GM23338 (cell line): ENCODE measurements around the gene FUT4. TPM values are rescaled to one million over a fixed set of nuclear protein-coding genes. Genes with fewer than 3 reads are reported as not detected.
A peak's percentile ranks its signal among the peaks of the same experiment; 100 is the strongest.

ENCODE experiments used
- ATAC-seq: fragments of 200-7000 bp; cut with Tn5 transposase; 3 replicates; pipeline ENCODE4 v1.9.1; 2020
- DNase-seq: peaks from one replicate; pipeline ENCODE4 v3.0.0-alpha.2; 2015; ENCODE audit warnings: low spot score
- H2AFZ ChIP-seq: fragments of 200-600 bp; sonication (generic); 2 replicates; pipeline ENCODE4 v1.8.0; 2016; ENCODE audit warnings: antibody characterized with exemption, mild to moderate bottlenecking, moderate library complexity
- H3F3A ChIP-seq: fragments of 200-600 bp; sonication (generic); replicated peaks from 2 replicates; pipeline ENCODE4 v1.8.0; 2017; ENCODE audit warnings: antibody characterized with exemption, mixed run types, low read depth
- H3K27ac ChIP-seq: fragments of 200-600 bp; sonication (generic); 2 replicates; pipeline ENCODE4 v1.6.1; 2016; ENCODE audit warnings: low read depth
- H3K27me3 ChIP-seq: fragments of 200-600 bp; sonication (generic); 2 replicates; pipeline ENCODE4 v1.8.0; 2016; ENCODE audit warnings: mild to moderate bottlenecking, mixed run types, moderate library complexity; ENCODE audit not compliant: insufficient read depth
- H3K36me3 ChIP-seq: fragments of 200-600 bp; sonication (generic); 2 replicates; pipeline ENCODE4 v1.8.0; 2016; ENCODE audit warnings: mild to moderate bottlenecking; ENCODE audit not compliant: insufficient read depth
- H3K4me1 ChIP-seq: fragments of 200-600 bp; sonication (generic); 2 replicates; pipeline ENCODE4 v1.8.0; 2016; ENCODE audit warnings: mild to moderate bottlenecking, moderate library complexity; ENCODE audit not compliant: insufficient read depth
- H3K4me2 ChIP-seq: fragments of 200-600 bp; sonication (generic); 2 replicates; pipeline ENCODE4 v1.7.1; 2017; ENCODE audit warnings: mixed run types
- H3K4me3 ChIP-seq: fragments of 200-600 bp; sonication (generic); 2 replicates; pipeline ENCODE4 v1.6.1; 2016; ENCODE audit warnings: mixed run types
- H3K79me2 ChIP-seq: fragments of 200-600 bp; sonication (generic); replicated peaks from 2 replicates; pipeline ENCODE4 v1.8.0; 2017; ENCODE audit warnings: mild to moderate bottlenecking; ENCODE audit not compliant: insufficient read depth
- H3K9me2 ChIP-seq: fragments of 200-600 bp; sonication (generic); 2 replicates; pipeline ENCODE4 v1.8.0; 2017; ENCODE audit not compliant: insufficient read depth
- H4K20me1 ChIP-seq: fragments of 200-600 bp; sonication (generic); replicated peaks from 2 replicates; pipeline ENCODE4 v1.8.0; 2017; ENCODE audit warnings: mild to moderate bottlenecking; ENCODE audit not compliant: insufficient read depth
- H3K27ac Mint-ChIP-seq: 2 replicates; pipeline ENCODE4 v1.8.0; 2020; ENCODE audit warnings: inconsistent platforms, mild to moderate bottlenecking, moderate library complexity, mixed read lengths
- H3K27me3 Mint-ChIP-seq: 3 replicates; pipeline ENCODE4 v1.8.0; 2022; ENCODE audit warnings: low read depth, mild to moderate bottlenecking, moderate library complexity, mixed read lengths, inconsistent platforms; ENCODE audit not compliant: insufficient read depth, poor library complexity
- H3K36me3 Mint-ChIP-seq: 3 replicates; pipeline ENCODE4 v1.8.0; 2021; ENCODE audit warnings: low read depth, mild to moderate bottlenecking, inconsistent platforms, moderate library complexity, mixed read lengths
- H3K4me1 Mint-ChIP-seq: 3 replicates; pipeline ENCODE4 v1.8.0; 2020; ENCODE audit warnings: mild to moderate bottlenecking, inconsistent platforms, mixed read lengths
- H3K4me3 Mint-ChIP-seq: 3 replicates; pipeline ENCODE4 v1.8.0; 2021; ENCODE audit warnings: moderate library complexity, mild to moderate bottlenecking, inconsistent platforms, mixed read lengths
- H3K9me3 Mint-ChIP-seq: 3 replicates; pipeline ENCODE4 v1.8.0; 2020; ENCODE audit warnings: moderate library complexity, mild to moderate bottlenecking, inconsistent platforms, mixed read lengths
- CREB1 ChIP-seq: fragments of 250-450 bp; sonication (Bioruptor Pico); IDR thresholded peaks from 2 replicates; pipeline ENCODE4 v1.5.0; 2020; ENCODE audit warnings: low read depth, mild to moderate bottlenecking, moderate library complexity
- EZH2 ChIP-seq: fragments of 200-600 bp; sonication (generic); IDR thresholded peaks from one replicate; pipeline ENCODE4 v1.8.0; 2017; ENCODE audit warnings: antibody characterized with exemption, mild to moderate bottlenecking, low read depth; ENCODE audit not compliant: unreplicated experiment
- EZH2phosphoT487 ChIP-seq: fragments of 200-600 bp; sonication (generic); IDR thresholded peaks from one replicate; pipeline ENCODE4 v1.8.1; 2018; ENCODE audit warnings: antibody characterized with exemption; ENCODE audit not compliant: unreplicated experiment
- JUNB ChIP-seq: IDR thresholded peaks from one replicate; pipeline ENCODE4 v1.6.1; 2016; ENCODE audit warnings: antibody characterized with exemption; ENCODE audit not compliant: unreplicated experiment
- NANOG ChIP-seq: IDR thresholded peaks from 2 replicates; pipeline ENCODE4 v1.6.1; 2016; ENCODE audit warnings: antibody characterized with exemption, borderline replicate concordance
- POLR2AphosphoS5 ChIP-seq: IDR thresholded peaks from 2 replicates; pipeline ENCODE4 v1.6.1; 2016; ENCODE audit warnings: antibody characterized with exemption, low read depth
- REST ChIP-seq: IDR thresholded peaks from one replicate; pipeline ENCODE4 v1.6.1; 2018; ENCODE audit warnings: antibody characterized with exemption; ENCODE audit not compliant: unreplicated experiment
- STAT1 ChIP-seq: IDR thresholded peaks from one replicate; pipeline ENCODE4 v1.6.1; 2016; ENCODE audit warnings: antibody characterized with exemption; ENCODE audit not compliant: unreplicated experiment
- ZNF114 ChIP-seq: fragments of 250-450 bp; sonication (Bioruptor Pico); IDR thresholded peaks from 2 replicates; pipeline ENCODE4 v1.5.0; 2020; ENCODE audit warnings: mild to moderate bottlenecking, moderate library complexity
- ZNF331 ChIP-seq: fragments of 250-450 bp; sonication (Bioruptor Pico); IDR thresholded peaks from 2 replicates; pipeline ENCODE4 v1.5.0; 2020; ENCODE audit warnings: low read depth, mild to moderate bottlenecking, moderate library complexity
- polyA plus RNA-seq: library from polyadenylated mRNA; unstranded; fragments of >200 nt; fragmentation: Nextera tagmentation; extraction: Ambion mirVana; gene quantifications from 2 replicates; pipeline ENCODE4 v1.2.1, GENCODE V29; 2016
- total RNA-seq: library from RNA; depleted of rRNA; stranded (reverse); fragments of >200 nt; shearing (Covaris generic); gene quantifications from 2 replicates; pipeline ENCODE4 v1.2.3, GENCODE V29; 2014
- TF ChIP-seq, protein P1 (sequence below), 2 experiments: fragments of 200-600 bp in 1 of 2; sonication (generic) in 1 of 2; conservative IDR thresholded peaks; 2 replicates each; pipeline versions ENCODE4 v1.5.1 to v1.6.1; 2016 to 2017; ENCODE audit warnings: antibody characterized with exemption in 2 of 2, low read depth in 2 of 2, mild to moderate bottlenecking in 2 of 2, moderate library complexity in 1 of 2
- TF ChIP-seq, protein P2 (sequence below): IDR thresholded peaks from 2 replicates; pipeline ENCODE4 v1.6.1; 2016; ENCODE audit warnings: antibody characterized with exemption
- TF ChIP-seq, protein P3 (sequence below): fragments of 250-450 bp; sonication (Bioruptor Pico); IDR thresholded peaks from 2 replicates; pipeline ENCODE4 v1.5.0; 2020; ENCODE audit warnings: mild to moderate bottlenecking, moderate library complexity

Gene FUT4
- total and polyA plus RNA-seq, 2 experiments from 2014 or later, result 2.4 to 7.4 TPM

DNA sequence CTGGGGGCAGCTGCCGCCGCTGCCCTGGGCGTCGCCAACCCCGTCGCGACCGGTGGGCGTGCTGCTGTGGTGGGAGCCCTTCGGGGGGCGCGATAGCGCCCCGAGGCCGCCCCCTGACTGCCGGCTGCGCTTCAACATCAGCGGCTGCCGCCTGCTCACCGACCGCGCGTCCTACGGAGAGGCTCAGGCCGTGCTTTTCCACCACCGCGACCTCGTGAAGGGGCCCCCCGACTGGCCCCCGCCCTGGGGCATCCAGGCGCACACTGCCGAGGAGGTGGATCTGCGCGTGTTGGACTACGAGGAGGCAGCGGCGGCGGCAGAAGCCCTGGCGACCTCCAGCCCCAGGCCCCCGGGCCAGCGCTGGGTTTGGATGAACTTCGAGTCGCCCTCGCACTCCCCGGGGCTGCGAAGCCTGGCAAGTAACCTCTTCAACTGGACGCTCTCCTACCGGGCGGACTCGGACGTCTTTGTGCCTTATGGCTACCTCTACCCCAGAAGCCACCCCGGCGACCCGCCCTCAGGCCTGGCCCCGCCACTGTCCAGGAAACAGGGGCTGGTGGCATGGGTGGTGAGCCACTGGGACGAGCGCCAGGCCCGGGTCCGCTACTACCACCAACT, 1.0 kb downstream of the FUT4 start:
- peaks cover 58% of the 10 kb centered on the region for H3K27me3 ChIP-seq
- peaks cover 20% of the 10 kb centered on the region for H3K4me1 ChIP-seq
- ATAC-seq, result peak; percentile 20
- H2AFZ ChIP-seq, result peak overlapping the region; percentile 82
- no peaks in the 10 kb centered on the region for H3K9me2 ChIP-seq
- peaks cover 13% of the 10 kb centered on the region for H4K20me1 ChIP-seq
- no peaks in the 10 kb centered on the region for H3K36me3 Mint-ChIP-seq
- H3K27me3 Mint-ChIP-seq, result peaks cover 35% of the 10 kb centered on the region
- peaks cover 22% of the 10 kb centered on the region for H3K4me1 Mint-ChIP-seq
- peaks cover 5% of the 10 kb centered on the region for H3K79me2 ChIP-seq
- peaks cover 2% of the 10 kb centered on the region; the same call in 2 of the 3 replicates for H3K9me3 Mint-ChIP-seq
- H3K4me2 ChIP-seq, result peak overlapping the region; percentile 95
- H3F3A ChIP-seq, result peaks cover 9% of the 10 kb centered on the region; the same call in 1 of the 2 replicates
- H3K36me3 ChIP-seq, result no peaks in the 10 kb centered on the region
- H3K4me3 Mint-ChIP-seq, result peak overlapping the region; percentile 81
- no peak overlapping the region for H3K27ac ChIP-seq
- peak overlapping the region; percentile 83 for H3K4me3 ChIP-seq
- DNase-seq, result peak; percentile 51
- H3K27ac Mint-ChIP-seq, result no peak overlapping the region
- TF ChIP-seq CREB1 (no peak), ZNF114 (no peak), NANOG (no peak), REST (no peak), STAT1 (no peak), POLR2AphosphoS5 (no peak), JUNB (no peak), EZH2phosphoT487 (no peak), EZH2 (no peak), ZNF331 (no peak)
- TF ChIP-seq, protein P1, sequence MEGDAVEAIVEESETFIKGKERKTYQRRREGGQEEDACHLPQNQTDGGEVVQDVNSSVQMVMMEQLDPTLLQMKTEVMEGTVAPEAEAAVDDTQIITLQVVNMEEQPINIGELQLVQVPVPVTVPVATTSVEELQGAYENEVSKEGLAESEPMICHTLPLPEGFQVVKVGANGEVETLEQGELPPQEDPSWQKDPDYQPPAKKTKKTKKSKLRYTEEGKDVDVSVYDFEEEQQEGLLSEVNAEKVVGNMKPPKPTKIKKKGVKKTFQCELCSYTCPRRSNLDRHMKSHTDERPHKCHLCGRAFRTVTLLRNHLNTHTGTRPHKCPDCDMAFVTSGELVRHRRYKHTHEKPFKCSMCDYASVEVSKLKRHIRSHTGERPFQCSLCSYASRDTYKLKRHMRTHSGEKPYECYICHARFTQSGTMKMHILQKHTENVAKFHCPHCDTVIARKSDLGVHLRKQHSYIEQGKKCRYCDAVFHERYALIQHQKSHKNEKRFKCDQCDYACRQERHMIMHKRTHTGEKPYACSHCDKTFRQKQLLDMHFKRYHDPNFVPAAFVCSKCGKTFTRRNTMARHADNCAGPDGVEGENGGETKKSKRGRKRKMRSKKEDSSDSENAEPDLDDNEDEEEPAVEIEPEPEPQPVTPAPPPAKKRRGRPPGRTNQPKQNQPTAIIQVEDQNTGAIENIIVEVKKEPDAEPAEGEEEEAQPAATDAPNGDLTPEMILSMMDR (conservative IDR thresholded peaks at IDR 0.05; ENCODE audit: low read depth in 2 of 2), result no peak
- TF ChIP-seq, protein P2, sequence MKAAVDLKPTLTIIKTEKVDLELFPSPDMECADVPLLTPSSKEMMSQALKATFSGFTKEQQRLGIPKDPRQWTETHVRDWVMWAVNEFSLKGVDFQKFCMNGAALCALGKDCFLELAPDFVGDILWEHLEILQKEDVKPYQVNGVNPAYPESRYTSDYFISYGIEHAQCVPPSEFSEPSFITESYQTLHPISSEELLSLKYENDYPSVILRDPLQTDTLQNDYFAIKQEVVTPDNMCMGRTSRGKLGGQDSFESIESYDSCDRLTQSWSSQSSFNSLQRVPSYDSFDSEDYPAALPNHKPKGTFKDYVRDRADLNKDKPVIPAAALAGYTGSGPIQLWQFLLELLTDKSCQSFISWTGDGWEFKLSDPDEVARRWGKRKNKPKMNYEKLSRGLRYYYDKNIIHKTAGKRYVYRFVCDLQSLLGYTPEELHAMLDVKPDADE, result no peak
- TF ChIP-seq, protein P3, sequence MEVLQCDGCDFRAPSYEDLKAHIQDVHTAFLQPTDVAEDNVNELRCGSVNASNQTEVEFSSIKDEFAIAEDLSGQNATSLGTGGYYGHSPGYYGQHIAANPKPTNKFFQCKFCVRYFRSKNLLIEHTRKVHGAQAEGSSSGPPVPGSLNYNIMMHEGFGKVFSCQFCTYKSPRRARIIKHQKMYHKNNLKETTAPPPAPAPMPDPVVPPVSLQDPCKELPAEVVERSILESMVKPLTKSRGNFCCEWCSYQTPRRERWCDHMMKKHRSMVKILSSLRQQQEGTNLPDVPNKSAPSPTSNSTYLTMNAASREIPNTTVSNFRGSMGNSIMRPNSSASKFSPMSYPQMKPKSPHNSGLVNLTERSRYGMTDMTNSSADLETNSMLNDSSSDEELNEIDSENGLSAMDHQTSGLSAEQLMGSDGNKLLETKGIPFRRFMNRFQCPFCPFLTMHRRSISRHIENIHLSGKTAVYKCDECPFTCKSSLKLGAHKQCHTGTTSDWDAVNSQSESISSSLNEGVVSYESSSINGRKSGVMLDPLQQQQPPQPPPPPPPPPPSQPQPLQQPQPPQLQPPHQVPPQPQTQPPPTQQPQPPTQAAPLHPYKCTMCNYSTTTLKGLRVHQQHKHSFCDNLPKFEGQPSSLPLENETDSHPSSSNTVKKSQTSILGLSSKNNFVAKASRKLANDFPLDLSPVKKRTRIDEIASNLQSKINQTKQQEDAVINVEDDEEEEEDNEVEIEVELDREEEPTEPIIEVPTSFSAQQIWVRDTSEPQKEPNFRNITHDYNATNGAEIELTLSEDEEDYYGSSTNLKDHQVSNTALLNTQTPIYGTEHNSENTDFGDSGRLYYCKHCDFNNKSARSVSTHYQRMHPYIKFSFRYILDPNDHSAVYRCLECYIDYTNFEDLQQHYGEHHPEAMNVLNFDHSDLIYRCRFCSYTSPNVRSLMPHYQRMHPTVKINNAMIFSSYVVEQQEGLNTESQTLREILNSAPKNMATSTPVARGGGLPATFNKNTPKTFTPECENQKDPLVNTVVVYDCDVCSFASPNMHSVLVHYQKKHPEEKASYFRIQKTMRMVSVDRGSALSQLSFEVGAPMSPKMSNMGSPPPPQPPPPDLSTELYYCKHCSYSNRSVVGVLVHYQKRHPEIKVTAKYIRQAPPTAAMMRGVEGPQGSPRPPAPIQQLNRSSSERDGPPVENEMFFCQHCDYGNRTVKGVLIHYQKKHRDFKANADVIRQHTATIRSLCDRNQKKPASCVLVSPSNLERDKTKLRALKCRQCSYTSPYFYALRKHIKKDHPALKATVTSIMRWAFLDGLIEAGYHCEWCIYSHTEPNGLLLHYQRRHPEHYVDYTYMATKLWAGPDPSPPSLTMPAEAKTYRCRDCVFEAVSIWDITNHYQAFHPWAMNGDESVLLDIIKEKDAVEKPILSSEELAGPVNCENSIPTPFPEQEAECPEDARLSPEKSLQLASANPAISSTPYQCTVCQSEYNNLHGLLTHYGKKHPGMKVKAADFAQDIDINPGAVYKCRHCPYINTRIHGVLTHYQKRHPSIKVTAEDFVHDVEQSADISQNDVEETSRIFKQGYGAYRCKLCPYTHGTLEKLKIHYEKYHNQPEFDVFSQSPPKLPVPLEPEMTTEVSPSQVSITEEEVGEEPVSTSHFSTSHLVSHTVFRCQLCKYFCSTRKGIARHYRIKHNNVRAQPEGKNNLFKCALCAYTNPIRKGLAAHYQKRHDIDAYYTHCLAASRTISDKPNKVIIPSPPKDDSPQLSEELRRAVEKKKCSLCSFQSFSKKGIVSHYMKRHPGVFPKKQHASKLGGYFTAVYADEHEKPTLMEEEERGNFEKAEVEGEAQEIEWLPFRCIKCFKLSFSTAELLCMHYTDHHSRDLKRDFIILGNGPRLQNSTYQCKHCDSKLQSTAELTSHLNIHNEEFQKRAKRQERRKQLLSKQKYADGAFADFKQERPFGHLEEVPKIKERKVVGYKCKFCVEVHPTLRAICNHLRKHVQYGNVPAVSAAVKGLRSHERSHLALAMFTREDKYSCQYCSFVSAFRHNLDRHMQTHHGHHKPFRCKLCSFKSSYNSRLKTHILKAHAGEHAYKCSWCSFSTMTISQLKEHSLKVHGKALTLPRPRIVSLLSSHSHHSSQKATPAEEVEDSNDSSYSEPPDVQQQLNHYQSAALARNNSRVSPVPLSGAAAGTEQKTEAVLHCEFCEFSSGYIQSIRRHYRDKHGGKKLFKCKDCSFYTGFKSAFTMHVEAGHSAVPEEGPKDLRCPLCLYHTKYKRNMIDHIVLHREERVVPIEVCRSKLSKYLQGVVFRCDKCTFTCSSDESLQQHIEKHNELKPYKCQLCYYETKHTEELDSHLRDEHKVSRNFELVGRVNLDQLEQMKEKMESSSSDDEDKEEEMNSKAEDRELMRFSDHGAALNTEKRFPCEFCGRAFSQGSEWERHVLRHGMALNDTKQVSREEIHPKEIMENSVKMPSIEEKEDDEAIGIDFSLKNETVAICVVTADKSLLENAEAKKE (CRISPR knock-in tag), result no peak
